ENCODE data around the gene UBE2D2. TPM values are rescaled to one million over a fixed set of nuclear protein-coding genes. Genes with fewer than 3 reads are reported as not detected.

UBE2D2 gene
- total and polyA plus RNA-seq, 2 of the 13 experiments (the other 11 are each of a cell fraction or from before 2014, with no cell fraction given) = 79.1 to 109 TPM

- peak; percentile 86 for TF ChIP-seq SKIL (CRISPR knock-in tag; IDR thresholded peaks at IDR 0.05; ENCODE audit: borderline replicate concordance)
- TF ChIP-seq ZNF430 (CRISPR knock-in tag; IDR thresholded peaks at IDR 0.05) = 0 out of 2 replicates have a peak, but pooled peaks have one; percentile 50
- 0 out of 4 replicates have a peak, but pooled peaks of 1 of the 2 experiments have one; percentile 44 for TF ChIP-seq KLF16 (CRISPR knock-in tag; IDR thresholded peaks at IDR 0.05)
- TF ChIP-seq SRSF1 (optimal IDR thresholded peaks at IDR 0.05; ENCODE audit: low read depth, low read length) = peak; percentile 85
- TF ChIP-seq KDM3A (CRISPR knock-in tag; IDR thresholded peaks at IDR 0.05; ENCODE audit: low read depth) = peak; percentile 64; the same call in 1 of the 2 replicates
- 0 out of 2 replicates have a peak, but pooled peaks have one; percentile 33 for TF ChIP-seq NFKB2 (CRISPR knock-in tag; IDR thresholded peaks at IDR 0.05; ENCODE audit: borderline replicate concordance)
- TF ChIP-seq MLLT10 (CRISPR knock-in tag; IDR thresholded peaks at IDR 0.05) = no peak
- TF ChIP-seq ATF4 (CRISPR knock-in tag; IDR thresholded peaks at IDR 0.05) = no peak
- no peak for TF ChIP-seq IRF2 (CRISPR knock-in tag; IDR thresholded peaks at IDR 0.05)
- TF ChIP-seq ZFP37 (CRISPR knock-in tag; IDR thresholded peaks at IDR 0.05; ENCODE audit: borderline replicate concordance) = no peak
- TF ChIP-seq AGO2 (optimal IDR thresholded peaks at IDR 0.05; ENCODE audit: low read depth, low read length) = peak; percentile 46
- TF ChIP-seq HNRNPK (IDR thresholded peaks at IDR 0.05; ENCODE audit: low read depth, low read length, poor library complexity, severe bottlenecking) = peak; percentile 72
- TF ChIP-seq ZNF614 (CRISPR knock-in tag; IDR thresholded peaks at IDR 0.05; ENCODE audit: borderline replicate concordance) = no peak
- TF ChIP-seq MIXL1 (CRISPR knock-in tag; IDR thresholded peaks at IDR 0.05) = 0 out of 2 replicates have a peak, but pooled peaks have one; percentile 21
- no peak for TF ChIP-seq CENPBD1 (CRISPR knock-in tag; IDR thresholded peaks at IDR 0.05; ENCODE audit: borderline replicate concordance, low read depth)
- TF ChIP-seq RAD21 (CRISPR knock-in tag; IDR thresholded peaks at IDR 0.05) = 0 out of 2 replicates have a peak, but pooled peaks have one; percentile 25
- TF ChIP-seq ADNP (CRISPR knock-in tag; IDR thresholded peaks at IDR 0.05) = no peak
- peak; percentile 95 for TF ChIP-seq TFAP4 (IDR thresholded peaks at IDR 0.05; ENCODE audit: borderline replicate concordance, low read depth)
- TF ChIP-seq ZNF317 (CRISPR knock-in tag; IDR thresholded peaks at IDR 0.05) = 0 out of 2 replicates have a peak, but pooled peaks have one; percentile 74
- no peak for TF ChIP-seq MIER2 (CRISPR knock-in tag; IDR thresholded peaks at IDR 0.05)
- TF ChIP-seq ZNF761 (CRISPR knock-in tag; conservative IDR thresholded peaks at IDR 0.05) = no peak; the same call in 1 of the 2 replicates
- TF ChIP-seq MNT (IDR thresholded peaks at IDR 0.05) = no peak
- peak; percentile 42; the same call in 1 of the 2 replicates for TF ChIP-seq PPARG (CRISPR knock-in tag; conservative IDR thresholded peaks at IDR 0.05)
Observed at GRCh38 chr5:139669662-139670368, 108.7 kb downstream of the UBE2D2 start (continued).
